ENCODE results near the gene EP300.

The EP300 gene

DNA sequence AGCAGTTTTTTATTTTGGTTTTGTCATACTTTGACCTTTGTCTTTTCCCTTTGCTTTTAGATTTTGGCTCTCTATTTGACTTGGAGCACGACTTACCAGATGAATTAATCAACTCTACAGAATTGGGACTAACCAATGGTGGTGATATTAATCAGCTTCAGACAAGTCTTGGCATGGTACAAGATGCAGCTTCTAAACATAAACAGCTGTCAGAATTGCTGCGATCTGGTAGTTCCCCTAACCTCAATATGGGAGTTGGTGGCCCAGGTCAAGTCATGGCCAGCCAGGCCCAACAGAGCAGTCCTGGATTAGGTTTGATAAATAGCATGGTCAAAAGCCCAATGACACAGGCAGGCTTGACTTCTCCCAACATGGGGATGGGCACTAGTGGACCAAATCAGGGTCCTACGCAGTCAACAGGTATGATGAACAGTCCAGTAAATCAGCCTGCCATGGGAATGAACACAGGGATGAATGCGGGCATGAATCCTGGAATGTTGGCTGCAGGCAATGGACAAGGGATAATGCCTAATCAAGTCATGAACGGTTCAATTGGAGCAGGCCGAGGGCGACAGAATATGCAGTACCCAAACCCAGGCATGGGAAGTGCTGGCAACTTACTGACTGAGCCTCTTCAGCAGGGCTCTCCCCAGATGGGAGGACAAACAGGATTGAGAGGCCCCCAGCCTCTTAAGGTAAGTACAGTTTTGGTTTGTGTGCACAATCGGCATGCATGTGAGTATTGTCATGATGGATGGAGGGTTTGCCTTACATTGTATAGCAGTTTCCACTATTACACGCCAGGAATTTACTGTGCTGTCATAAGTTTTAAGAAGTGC is 25.0 kb downstream of the EP300 start:
- DNase-seq = no peak
- H4K8ac ChIP-seq (ENCODE audit: low read length) = no peak overlapping the region
- no peak overlapping the region for H3K23ac ChIP-seq (ENCODE audit: low read length in 2 of 2)
- no peak overlapping the region for H3K9ac ChIP-seq (ENCODE audit: low read length)
- no peak overlapping the region for H2BK5ac ChIP-seq (ENCODE audit: low read depth, low read length, poor library complexity, severe bottlenecking)
- peaks cover 20 to 76% of the 10 kb centered on the region in 2 experiments for H3K36me3 ChIP-seq (ENCODE audit: control insufficient read depth in 1 of 2, insufficient read depth in 2 of 2, low read depth in 1 of 2, low read length in 2 of 2)
- H4K91ac ChIP-seq (ENCODE audit: low read length) = no peak overlapping the region
- peaks cover 3% of the 10 kb centered on the region for H3K4me1 ChIP-seq (ENCODE audit: control insufficient read depth, insufficient read depth, low read depth, low read length)
- no peaks in the 10 kb centered on the region for H3K27me3 ChIP-seq (ENCODE audit: control insufficient read depth in 1 of 2, insufficient read depth in 1 of 2, low read length in 2 of 2)
- no peaks in the 10 kb centered on the region for H3K9me3 ChIP-seq (ENCODE audit: control insufficient read depth, low read length)
- peaks cover 10% of the 10 kb centered on the region for H3K79me1 ChIP-seq (replicated peaks; ENCODE audit: low read length, poor library complexity, severe bottlenecking)
- H2AK5ac ChIP-seq (ENCODE audit: low read length, severe bottlenecking) = no peak overlapping the region
- H3K4me3 ChIP-seq (ENCODE audit: insufficient read depth in 1 of 2, low read depth in 1 of 2, low read length in 2 of 2) = no peak overlapping the region
- no peak overlapping the region for H3K27ac ChIP-seq (ENCODE audit: low read length, poor library complexity, severe bottlenecking)
- H3K4ac ChIP-seq (ENCODE audit: low read depth in 1 of 2, low read length in 2 of 2) = no peak overlapping the region
- H2AFZ ChIP-seq (ENCODE audit: low read depth, low read length) = no peak overlapping the region
- WGBS = 97% methylated on average over 8 of the region's 9 CpGs
- no peak overlapping the region for H3K18ac ChIP-seq (ENCODE audit: low read depth in 1 of 2, low read length in 2 of 2)
- no peak overlapping the region for H2BK120ac ChIP-seq (ENCODE audit: low read depth, low read length)
- H3K4me2 ChIP-seq (ENCODE audit: low read length, poor library complexity, severe bottlenecking) = no peak overlapping the region
- no peak overlapping the region for H2BK12ac ChIP-seq (ENCODE audit: low read length in 2 of 2)
- H3K14ac ChIP-seq (ENCODE audit: low read length in 2 of 2) = no peak overlapping the region
- no peak overlapping the region for H2BK15ac ChIP-seq (ENCODE audit: low read depth, poor library complexity, severe bottlenecking)

DNA sequence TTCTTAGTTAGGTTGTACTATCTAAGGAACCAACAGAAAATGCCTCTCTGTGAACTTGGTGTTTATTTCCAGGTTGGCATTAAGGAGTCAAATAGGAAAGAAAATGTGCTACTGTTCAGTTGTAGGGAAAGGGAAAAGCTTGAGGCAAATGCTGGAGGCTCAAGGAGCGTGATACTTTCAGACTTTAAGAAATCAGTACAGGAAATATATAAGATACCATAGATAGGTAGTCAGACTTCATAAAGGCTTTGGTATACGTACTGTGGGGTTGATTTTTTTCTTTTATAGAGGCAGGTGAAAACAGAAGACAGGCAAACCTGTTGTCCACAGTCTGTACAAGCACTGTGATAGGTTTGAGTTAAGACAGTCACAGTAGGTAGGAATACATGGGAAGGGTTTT is 30.8 kb downstream of the EP300 start:
- no peaks in the 10 kb centered on the region for H3K27me3 ChIP-seq (ENCODE audit: control insufficient read depth in 1 of 2, insufficient read depth in 1 of 2, low read length in 2 of 2)
- no peak overlapping the region for H3K9ac ChIP-seq (ENCODE audit: low read length)
- H4K91ac ChIP-seq (ENCODE audit: low read length) = no peak overlapping the region
- peaks cover 28 to 83% of the 10 kb centered on the region in 2 experiments for H3K36me3 ChIP-seq (ENCODE audit: control insufficient read depth in 1 of 2, insufficient read depth in 2 of 2, low read depth in 1 of 2, low read length in 2 of 2)
- no peak overlapping the region for H2BK120ac ChIP-seq (ENCODE audit: low read depth, low read length)
- H2AFZ ChIP-seq (ENCODE audit: low read depth, low read length) = no peak overlapping the region
- H3K27ac ChIP-seq (ENCODE audit: low read length, poor library complexity, severe bottlenecking) = no peak overlapping the region
- no peak overlapping the region for H3K4me2 ChIP-seq (ENCODE audit: low read length, poor library complexity, severe bottlenecking)
- H2BK12ac ChIP-seq (ENCODE audit: low read length in 2 of 2) = no peak overlapping the region
- no peak overlapping the region for H2BK5ac ChIP-seq (ENCODE audit: low read depth, low read length, poor library complexity, severe bottlenecking)
- no peak overlapping the region for H3K18ac ChIP-seq (ENCODE audit: low read depth in 1 of 2, low read length in 2 of 2)
- H3K4me1 ChIP-seq (ENCODE audit: control insufficient read depth, insufficient read depth, low read depth, low read length) = peaks cover 2% of the 10 kb centered on the region
- no peak overlapping the region for H3K4ac ChIP-seq (ENCODE audit: low read depth in 1 of 2, low read length in 2 of 2)
- no peak overlapping the region for H3K4me3 ChIP-seq (ENCODE audit: insufficient read depth in 1 of 2, low read depth in 1 of 2, low read length in 2 of 2)
- H4K8ac ChIP-seq (ENCODE audit: low read length) = no peak overlapping the region
- peak; percentile 18 for DNase-seq
- H3K23ac ChIP-seq (ENCODE audit: low read length in 2 of 2) = no peak overlapping the region
- H3K79me1 ChIP-seq (replicated peaks; ENCODE audit: low read length, poor library complexity, severe bottlenecking) = peaks cover 14% of the 10 kb centered on the region
- no peak overlapping the region for H2AK5ac ChIP-seq (ENCODE audit: low read length, severe bottlenecking)
- H2BK15ac ChIP-seq (ENCODE audit: low read depth, poor library complexity, severe bottlenecking) = no peak overlapping the region
- WGBS = 2% methylated on average over 1 of the region's 2 CpGs
- H3K9me3 ChIP-seq (ENCODE audit: control insufficient read depth, low read length) = no peaks in the 10 kb centered on the region
- no peak overlapping the region for H3K14ac ChIP-seq (ENCODE audit: low read length in 2 of 2)

DNA sequence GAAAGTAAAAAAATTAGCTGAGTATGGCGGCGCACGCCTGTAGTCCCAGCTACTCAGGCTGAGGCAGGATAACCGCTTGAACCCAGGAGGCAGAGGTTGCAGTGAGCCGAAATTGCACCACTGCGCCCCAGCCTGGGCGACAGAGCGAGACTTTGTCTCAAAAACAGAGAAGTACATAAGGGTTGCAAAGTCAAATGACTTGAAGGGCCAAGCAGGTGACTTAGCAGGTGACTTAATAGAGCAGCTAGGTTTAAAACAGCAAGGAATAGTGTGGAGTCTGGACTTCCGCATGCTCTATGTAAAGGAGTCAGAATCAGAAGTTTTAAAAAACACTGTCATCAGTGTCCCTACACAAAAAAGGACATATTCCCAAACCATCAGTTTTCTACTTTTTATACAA is 31.7 kb downstream of the EP300 start:
- DNase-seq = no peak
- Histone ChIP-seq H3K14ac (ENCODE audit: low read length in 2 of 2) (no peak overlapping the region), H3K79me1 (replicated peaks; ENCODE audit: low read length, poor library complexity, severe bottlenecking) (peaks cover 14% of the 10 kb centered on the region), H3K4me2 (ENCODE audit: low read length, poor library complexity, severe bottlenecking) (no peak overlapping the region), H2BK15ac (ENCODE audit: low read depth, poor library complexity, severe bottlenecking) (no peak overlapping the region), H3K4ac (ENCODE audit: low read depth in 1 of 2, low read length in 2 of 2) (no peak overlapping the region), H3K27ac (ENCODE audit: low read length, poor library complexity, severe bottlenecking) (no peak overlapping the region), H2BK5ac (ENCODE audit: low read depth, low read length, poor library complexity, severe bottlenecking) (no peak overlapping the region), H4K8ac (ENCODE audit: low read length) (no peak overlapping the region), H3K27me3 (ENCODE audit: control insufficient read depth in 1 of 2, insufficient read depth in 1 of 2, low read length in 2 of 2) (no peaks in the 10 kb centered on the region), H3K4me1 (ENCODE audit: control insufficient read depth, insufficient read depth, low read depth, low read length) (peaks cover 2% of the 10 kb centered on the region), H3K4me3 (ENCODE audit: insufficient read depth in 1 of 2, low read depth in 1 of 2, low read length in 2 of 2) (no peak overlapping the region), H3K18ac (ENCODE audit: low read depth in 1 of 2, low read length in 2 of 2) (no peak overlapping the region), H3K9ac (ENCODE audit: low read length) (no peak overlapping the region), H3K23ac (ENCODE audit: low read length in 2 of 2) (no peak overlapping the region), H2AFZ (ENCODE audit: low read depth, low read length) (no peak overlapping the region), H4K91ac (ENCODE audit: low read length) (no peak overlapping the region), H2BK120ac (ENCODE audit: low read depth, low read length) (no peak overlapping the region), H2AK5ac (ENCODE audit: low read length, severe bottlenecking) (no peak overlapping the region), H3K9me3 (ENCODE audit: control insufficient read depth, low read length) (no peaks in the 10 kb centered on the region), H3K36me3 (ENCODE audit: control insufficient read depth in 1 of 2, insufficient read depth in 2 of 2, low read depth in 1 of 2, low read length in 2 of 2) (peaks cover 33 to 82% of the 10 kb centered on the region in 2 experiments), H2BK12ac (ENCODE audit: low read length in 2 of 2) (no peak overlapping the region)
- 97% methylated on average over 9 of the region's 9 CpGs for WGBS

DNA sequence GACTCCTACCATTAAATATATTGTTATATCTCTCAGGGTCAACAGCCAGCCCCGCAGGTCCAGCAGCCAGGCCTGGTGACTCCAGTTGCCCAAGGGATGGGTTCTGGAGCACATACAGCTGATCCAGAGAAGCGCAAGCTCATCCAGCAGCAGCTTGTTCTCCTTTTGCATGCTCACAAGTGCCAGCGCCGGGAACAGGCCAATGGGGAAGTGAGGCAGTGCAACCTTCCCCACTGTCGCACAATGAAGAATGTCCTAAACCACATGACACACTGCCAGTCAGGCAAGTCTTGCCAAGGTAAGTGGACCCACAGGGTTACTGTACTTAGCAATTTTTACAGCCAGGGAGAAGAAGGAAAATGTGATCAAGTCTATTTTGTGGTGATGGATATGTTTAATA is 35.1 kb downstream of the EP300 start:
- Histone ChIP-seq H3K18ac (ENCODE audit: low read depth in 1 of 2, low read length in 2 of 2) (no peak overlapping the region), H3K4me3 (ENCODE audit: insufficient read depth in 1 of 2, low read depth in 1 of 2, low read length in 2 of 2) (no peak overlapping the region), H3K27ac (ENCODE audit: low read length, poor library complexity, severe bottlenecking) (no peak overlapping the region), H3K9me3 (ENCODE audit: control insufficient read depth, low read length) (no peaks in the 10 kb centered on the region), H3K4me1 (ENCODE audit: control insufficient read depth, insufficient read depth, low read depth, low read length) (peaks cover 2% of the 10 kb centered on the region), H3K4me2 (ENCODE audit: low read length, poor library complexity, severe bottlenecking) (no peak overlapping the region), H3K9ac (ENCODE audit: low read length) (no peak overlapping the region), H3K27me3 (ENCODE audit: control insufficient read depth in 1 of 2, insufficient read depth in 1 of 2, low read length in 2 of 2) (no peaks in the 10 kb centered on the region), H2BK12ac (ENCODE audit: low read length in 2 of 2) (no peak overlapping the region), H3K36me3 (ENCODE audit: control insufficient read depth in 1 of 2, insufficient read depth in 2 of 2, low read depth in 1 of 2, low read length in 2 of 2) (peaks cover 35 to 83% of the 10 kb centered on the region in 2 experiments), H3K23ac (ENCODE audit: low read length in 2 of 2) (no peak overlapping the region), H3K14ac (ENCODE audit: low read length in 2 of 2) (no peak overlapping the region), H4K8ac (ENCODE audit: low read length) (no peak overlapping the region), H2BK120ac (ENCODE audit: low read depth, low read length) (no peak overlapping the region), H3K4ac (ENCODE audit: low read depth in 1 of 2, low read length in 2 of 2) (no peak overlapping the region), H2AFZ (ENCODE audit: low read depth, low read length) (no peak overlapping the region), H2BK15ac (ENCODE audit: low read depth, poor library complexity, severe bottlenecking) (no peak overlapping the region), H2BK5ac (ENCODE audit: low read depth, low read length, poor library complexity, severe bottlenecking) (no peak overlapping the region), H2AK5ac (ENCODE audit: low read length, severe bottlenecking) (no peak overlapping the region), H3K79me1 (replicated peaks; ENCODE audit: low read length, poor library complexity, severe bottlenecking) (peaks cover 16% of the 10 kb centered on the region), H4K91ac (ENCODE audit: low read length) (no peak overlapping the region)
- DNase-seq = no peak
- 99% methylated on average over 5 of the region's 5 CpGs for WGBS

Data from mesenchymal stem cell (in vitro differentiated cells and primary cell).